ENCODE results near the gene IL4I1. TPM values are rescaled to one million over a fixed set of nuclear protein-coding genes. Genes with fewer than 3 reads are reported as not detected.

The IL4I1 gene
- total RNA-seq, 3 donors from 2014 or later: 0.48 to 2.2 (median 0.66) TPM

DNA sequence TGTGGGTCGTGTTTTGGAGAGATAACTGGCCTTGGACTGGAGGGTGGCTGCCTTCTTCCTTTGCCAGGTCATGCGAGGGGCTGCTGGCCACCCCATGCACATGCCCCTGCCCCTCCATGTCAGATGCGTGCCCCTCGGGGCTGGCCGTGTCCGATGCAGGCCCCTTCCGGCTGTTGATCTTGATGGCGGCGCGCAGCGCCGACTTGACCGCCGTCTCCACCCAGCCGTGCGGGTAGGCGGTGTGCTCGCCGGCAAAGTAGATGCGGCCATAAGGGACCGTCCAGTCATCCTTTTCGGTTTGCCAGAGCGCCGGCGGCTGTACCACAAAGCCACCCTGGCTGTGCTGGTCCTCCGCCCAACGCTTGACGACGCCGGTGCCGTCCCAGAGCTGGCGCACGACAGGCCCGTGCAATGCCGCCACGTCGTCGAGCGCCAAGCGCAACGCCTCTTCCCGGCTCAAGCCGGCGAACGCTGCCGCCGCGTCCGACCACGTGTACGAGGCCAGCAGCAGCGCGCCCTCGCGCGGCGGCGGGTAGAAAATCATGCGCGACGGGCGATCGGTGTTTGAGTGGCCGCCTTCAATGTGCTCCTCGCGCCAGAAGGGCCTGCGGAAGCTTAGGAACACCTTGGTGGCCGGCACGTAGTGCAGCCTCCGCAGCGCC, 6.9 kb downstream of the IL4I1 start:
- H3K9me3 ChIP-seq: no peaks in the 10 kb centered on the region
- intact Hi-C loops (cut with DNase I; ENCODE audit: low total_unique reads): loop anchor here (1.0 kb wide), 1 partner anchor 30 kb away; no protein-coding TSS in a partner anchor
- peak in 2 of 3 donors; percentile 49 to 69 for TF ChIP-seq POLR2AphosphoS5 (IDR thresholded peaks at IDR 0.05)
- TF ChIP-seq, protein P1, sequence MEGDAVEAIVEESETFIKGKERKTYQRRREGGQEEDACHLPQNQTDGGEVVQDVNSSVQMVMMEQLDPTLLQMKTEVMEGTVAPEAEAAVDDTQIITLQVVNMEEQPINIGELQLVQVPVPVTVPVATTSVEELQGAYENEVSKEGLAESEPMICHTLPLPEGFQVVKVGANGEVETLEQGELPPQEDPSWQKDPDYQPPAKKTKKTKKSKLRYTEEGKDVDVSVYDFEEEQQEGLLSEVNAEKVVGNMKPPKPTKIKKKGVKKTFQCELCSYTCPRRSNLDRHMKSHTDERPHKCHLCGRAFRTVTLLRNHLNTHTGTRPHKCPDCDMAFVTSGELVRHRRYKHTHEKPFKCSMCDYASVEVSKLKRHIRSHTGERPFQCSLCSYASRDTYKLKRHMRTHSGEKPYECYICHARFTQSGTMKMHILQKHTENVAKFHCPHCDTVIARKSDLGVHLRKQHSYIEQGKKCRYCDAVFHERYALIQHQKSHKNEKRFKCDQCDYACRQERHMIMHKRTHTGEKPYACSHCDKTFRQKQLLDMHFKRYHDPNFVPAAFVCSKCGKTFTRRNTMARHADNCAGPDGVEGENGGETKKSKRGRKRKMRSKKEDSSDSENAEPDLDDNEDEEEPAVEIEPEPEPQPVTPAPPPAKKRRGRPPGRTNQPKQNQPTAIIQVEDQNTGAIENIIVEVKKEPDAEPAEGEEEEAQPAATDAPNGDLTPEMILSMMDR (IDR thresholded peaks at IDR 0.05): peak; percentile 45 to 78 (median 51)
- no peak for TF ChIP-seq POLR2A (IDR thresholded peaks at IDR 0.05)
- peaks cover 1% of the 10 kb centered on the region for H3K36me3 ChIP-seq
- H3K4me3 ChIP-seq: peak overlapping the region; percentile 8 to 59 (median 40)
- peak; percentile 55 to 66 for DNase-seq (ENCODE audit: low spot score in 2 of 2)
- no peaks in the 10 kb centered on the region for H3K4me1 ChIP-seq
- H3K27ac ChIP-seq: no peak overlapping the region
- no peaks in the 10 kb centered on the region for H3K27me3 ChIP-seq

DNA sequence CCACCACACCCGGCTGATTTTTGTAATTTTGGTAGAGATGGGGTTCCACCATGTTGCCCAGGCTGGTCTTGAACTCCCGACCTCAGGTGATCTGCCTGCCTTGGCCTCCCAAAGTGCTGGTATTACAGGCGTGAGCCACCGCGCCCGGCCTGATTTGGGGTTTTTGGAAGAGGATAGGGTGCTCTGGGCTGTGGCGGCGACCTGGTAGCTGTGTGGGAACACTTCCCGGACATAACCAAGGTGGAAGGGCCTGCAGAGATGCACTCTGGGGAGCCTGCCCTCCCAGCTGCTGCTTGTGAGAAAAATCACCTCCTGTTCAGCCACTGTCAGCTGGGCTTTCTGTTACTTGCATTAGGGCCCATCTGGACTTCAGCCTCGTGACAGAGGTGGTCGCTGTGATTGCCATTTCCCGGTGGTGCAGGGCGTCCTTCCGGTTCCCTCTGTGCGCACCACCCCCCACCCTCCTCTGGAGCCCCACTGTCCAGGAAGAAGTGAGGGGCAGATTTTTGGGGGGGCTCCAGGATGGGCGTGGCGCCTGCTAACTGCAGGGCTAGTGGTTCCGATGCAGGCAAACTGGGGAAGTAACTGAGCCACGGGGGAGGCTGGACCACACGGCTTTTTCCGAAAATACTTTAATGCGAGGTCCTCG, 7.5 kb downstream of the IL4I1 start:
- TF ChIP-seq, protein P1 (IDR thresholded peaks at IDR 0.05): no peak
- no peak for TF ChIP-seq POLR2A (IDR thresholded peaks at IDR 0.05)
- no peak for TF ChIP-seq POLR2AphosphoS5 (IDR thresholded peaks at IDR 0.05)
- Histone ChIP-seq H3K9me3 (no peaks in the 10 kb centered on the region), H3K4me1 (no peaks in the 10 kb centered on the region), H3K27me3 (no peaks in the 10 kb centered on the region), H3K36me3 (peaks cover 8% of the 10 kb centered on the region), H3K4me3 (no peak overlapping the region), H3K27ac (no peak overlapping the region)
- DNase-seq (ENCODE audit: low spot score in 2 of 2): no peak
- intact Hi-C loops (cut with DNase I; ENCODE audit: low total_unique reads): no loop called here

DNA sequence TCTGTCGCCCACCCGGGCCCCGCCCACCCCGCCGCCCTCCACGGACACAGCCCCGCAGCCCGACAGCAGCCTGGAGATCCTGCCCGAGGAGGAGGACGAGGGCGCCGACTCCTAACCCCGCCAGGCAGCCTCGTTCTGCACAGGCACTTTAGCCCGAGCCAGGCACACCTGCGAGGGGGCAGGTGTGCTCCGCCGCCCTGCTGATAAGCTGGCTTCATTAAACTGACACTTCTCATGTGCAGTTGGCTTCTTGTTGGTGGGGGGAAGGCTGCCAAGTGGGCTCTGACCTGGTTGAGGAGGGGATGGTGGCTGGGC, 8.2 kb downstream of the IL4I1 start:
- Histone ChIP-seq H3K27ac (no peak overlapping the region), H3K9me3 (no peaks in the 10 kb centered on the region), H3K36me3 (peaks cover 14% of the 10 kb centered on the region), H3K27me3 (no peaks in the 10 kb centered on the region), H3K4me3 (no peak overlapping the region), H3K4me1 (no peaks in the 10 kb centered on the region)
- intact Hi-C loops (cut with DNase I; ENCODE audit: low total_unique reads): no loop called here
- DNase-seq (ENCODE audit: low spot score in 2 of 2): no peak
- no peak for TF ChIP-seq POLR2A (IDR thresholded peaks at IDR 0.05)

DNA sequence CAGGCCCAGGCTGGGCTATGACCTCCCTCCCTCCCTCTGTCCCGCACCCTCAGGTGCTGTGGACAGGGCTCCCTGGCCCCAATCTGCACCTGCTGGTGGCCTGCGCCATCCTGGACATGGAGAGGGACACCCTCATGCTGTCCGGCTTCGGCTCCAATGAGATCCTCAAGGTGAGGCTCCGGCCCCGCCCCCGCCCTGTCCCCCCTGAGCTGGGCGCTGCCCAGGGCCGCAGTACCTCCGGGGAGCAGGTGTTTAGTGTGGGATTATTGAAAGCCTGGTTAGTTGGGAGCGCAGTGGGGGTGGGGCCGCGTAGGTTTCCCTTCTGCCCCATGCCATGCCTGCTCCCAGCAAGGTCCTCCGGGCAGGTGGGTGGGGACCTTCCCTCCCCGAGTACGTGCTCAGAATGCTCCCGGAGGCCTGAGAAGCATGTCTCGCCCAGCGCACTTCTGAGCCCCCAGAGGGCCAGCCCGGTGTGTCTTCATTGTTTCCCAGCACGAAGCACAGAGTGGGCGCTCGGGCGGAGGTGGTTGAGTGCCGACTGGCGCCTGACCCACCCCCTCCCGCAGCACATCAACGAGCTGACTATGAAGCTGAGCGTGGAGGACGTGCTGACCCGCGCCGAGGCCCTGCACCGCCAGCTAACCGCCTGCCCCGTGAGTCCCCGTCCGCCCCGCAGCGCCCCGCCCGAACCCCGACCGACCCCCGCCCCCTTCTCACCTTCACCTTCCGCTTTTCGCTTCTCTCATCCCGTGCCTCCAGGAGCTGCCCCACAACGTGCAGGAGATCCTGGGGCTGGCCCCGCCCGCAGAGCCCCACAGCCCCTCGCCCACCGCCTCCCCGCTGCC, 8.8 kb downstream of the IL4I1 start:
- intact Hi-C loops (cut with DNase I; ENCODE audit: low total_unique reads): no loop called here
- peaks cover 14% of the 10 kb centered on the region for H3K36me3 ChIP-seq
- H3K27me3 ChIP-seq: no peaks in the 10 kb centered on the region
- peaks cover 0 to 3% of the 10 kb centered on the region in 2 donors for H3K9me3 ChIP-seq
- DNase-seq (ENCODE audit: low spot score in 2 of 2): no peak
- TF ChIP-seq POLR2AphosphoS5 (IDR thresholded peaks at IDR 0.05) (no peak), POLR2A (IDR thresholded peaks at IDR 0.05) (no peak)
- TF ChIP-seq, protein P1 (IDR thresholded peaks at IDR 0.05): no peak
- no peaks in the 10 kb centered on the region for H3K4me1 ChIP-seq
- H3K27ac ChIP-seq: no peak overlapping the region
- no peak overlapping the region for H3K4me3 ChIP-seq

DNA sequence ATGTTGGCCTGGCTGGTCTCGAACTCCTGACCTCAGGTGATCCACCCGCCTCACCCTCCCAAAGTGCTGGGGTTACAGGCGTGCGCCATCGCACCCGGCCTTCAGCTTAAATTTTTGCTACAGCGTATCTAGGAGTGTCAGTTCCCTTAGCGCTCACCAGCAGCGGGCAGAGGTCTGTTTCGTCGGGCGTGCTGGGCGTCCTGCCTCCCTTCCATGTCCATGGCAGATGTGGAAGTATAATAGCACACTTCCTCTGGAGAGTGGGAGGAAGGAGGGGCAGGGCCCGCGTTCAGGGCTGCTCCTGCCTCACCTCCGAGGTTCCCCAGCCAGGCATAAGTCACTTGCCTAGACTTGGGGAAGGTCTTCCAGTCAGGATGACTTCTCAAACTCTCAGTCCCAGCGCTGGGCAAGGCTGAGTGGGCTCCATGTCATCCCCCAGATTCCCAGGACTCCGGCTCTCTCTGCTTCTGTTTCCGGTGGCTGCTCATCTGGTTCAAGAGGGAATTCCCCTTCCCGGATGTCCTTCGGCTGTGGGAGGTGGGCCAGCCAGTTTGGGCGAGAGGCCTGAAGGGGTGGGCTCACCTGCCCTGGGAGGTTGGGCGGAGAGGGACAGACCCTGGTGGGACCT, 9.5 kb downstream of the IL4I1 start:
- no peak for TF ChIP-seq POLR2A (IDR thresholded peaks at IDR 0.05)
- TF ChIP-seq, protein P1 (IDR thresholded peaks at IDR 0.05): no peak
- TF ChIP-seq POLR2AphosphoS5 (IDR thresholded peaks at IDR 0.05): no peak
- DNase-seq (ENCODE audit: low spot score in 2 of 2): no peak
- Histone ChIP-seq H3K27me3 (no peaks in the 10 kb centered on the region), H3K9me3 (peaks cover 0 to 6% of the 10 kb centered on the region in 2 donors), H3K27ac (no peak overlapping the region), H3K36me3 (peaks cover 14% of the 10 kb centered on the region), H3K4me3 (no peak overlapping the region), H3K4me1 (no peaks in the 10 kb centered on the region)
- intact Hi-C loops (cut with DNase I; ENCODE audit: low total_unique reads): no loop called here
